ENCODE measurements around the gene RCN1.

RCN1 gene

GRCh38 chr11:32068134-32068870 lies 22.6 kb upstream of the RCN1 start:
- TF ChIP-seq CTCF (IDR thresholded peaks at IDR 0.05; ENCODE audit: insufficient read depth, low read depth, low read length, missing control alignments), result no peak
- no peak for DNase-seq (ENCODE audit: low read depth)
- no peak overlapping the region for H3K4me3 ChIP-seq (ENCODE audit: low read length)

GRCh38 chr11:32069361-32070058 lies 21.4 kb upstream of the RCN1 start:
- TF ChIP-seq CTCF (IDR thresholded peaks at IDR 0.05; ENCODE audit: insufficient read depth, low read depth, low read length, missing control alignments), result no peak
- DNase-seq (ENCODE audit: low read depth), result peak; percentile 41
- H3K4me3 ChIP-seq (ENCODE audit: low read length), result no peak overlapping the region

GRCh38 chr11:32070692-32071091 lies 20.2 kb upstream of the RCN1 start:
- TF ChIP-seq CTCF (IDR thresholded peaks at IDR 0.05; ENCODE audit: insufficient read depth, low read depth, low read length, missing control alignments), result no peak
- DNase-seq (ENCODE audit: low read depth), result no peak
- no peak overlapping the region for H3K4me3 ChIP-seq (ENCODE audit: low read length)

- TF ChIP-seq CTCF (IDR thresholded peaks at IDR 0.05; ENCODE audit: insufficient read depth, low read depth, low read length, missing control alignments), result peak; percentile 46
- peak; percentile 46 for DNase-seq (ENCODE audit: low read depth)
Measured at GRCh38 chr11:32071811-32072210, 19.1 kb upstream of the RCN1 start.

GRCh38 chr11:32072872-32073643 lies 17.8 kb upstream of the RCN1 start:
- no peak overlapping the region for H3K4me3 ChIP-seq (ENCODE audit: low read length)
- TF ChIP-seq CTCF (IDR thresholded peaks at IDR 0.05; ENCODE audit: insufficient read depth, low read depth, low read length, missing control alignments), result no peak
- no peak for DNase-seq (ENCODE audit: low read depth)

More at GRCh38 chr11:32071811-32072210, 19.1 kb upstream of the RCN1 start:
- no peak overlapping the region for H3K4me3 ChIP-seq (ENCODE audit: low read length)

- no peak for TF ChIP-seq CTCF (IDR thresholded peaks at IDR 0.05; ENCODE audit: insufficient read depth, low read depth, low read length, missing control alignments)
- H3K4me3 ChIP-seq (ENCODE audit: low read length), result no peak overlapping the region
- DNase-seq (ENCODE audit: low read depth), result no peak
Measured at GRCh38 chr11:32073644-32074026, 17.2 kb upstream of the RCN1 start.
